Transverse colon (tissue), 4 donors: Measurements from ENCODE around the gene LGALS9.
"Not testable (repeated sequence)": the region's sequence is repeated elsewhere in the genome, so short reads cannot be mapped to it uniquely, and the experiment has no call there.

ENCODE experiments used
- EP300 ChIP-seq: sonication (generic); formaldehyde crosslinking; IDR thresholded peaks from one replicate; pipeline ENCODE4 v1.6.1; 2017; ENCODE audit warnings: antibody characterized with exemption, low read depth
- POLR2A ChIP-seq: fragments of 450-650 bp; IDR thresholded peaks from one replicate; pipeline ENCODE4 v1.6.1; 2016; ENCODE audit warnings: antibody characterized with exemption, mild to moderate bottlenecking, moderate library complexity
- POLR2AphosphoS5 ChIP-seq, 3 donors: sonication (generic); formaldehyde crosslinking; IDR thresholded peaks; one replicate each; pipeline ENCODE4 v1.6.1; 2016; ENCODE audit warnings: antibody characterized with exemption in 3 of 3
- TF ChIP-seq, protein P1 (sequence below), 5 experiments: fragments of 200-600 bp in 3 of 5; fragments of 450-650 bp in 2 of 5; sonication (generic) in 3 of 5; IDR thresholded peaks; 1 replicate in 2 of 5; 2 replicates in 3 of 5; pipeline ENCODE4 v1.5.1; 2016 to 2017; ENCODE audit warnings: antibody characterized with exemption in 5 of 5, inconsistent platforms in 3 of 5, mild to moderate bottlenecking in 2 of 5, moderate library complexity in 1 of 5

DNA sequence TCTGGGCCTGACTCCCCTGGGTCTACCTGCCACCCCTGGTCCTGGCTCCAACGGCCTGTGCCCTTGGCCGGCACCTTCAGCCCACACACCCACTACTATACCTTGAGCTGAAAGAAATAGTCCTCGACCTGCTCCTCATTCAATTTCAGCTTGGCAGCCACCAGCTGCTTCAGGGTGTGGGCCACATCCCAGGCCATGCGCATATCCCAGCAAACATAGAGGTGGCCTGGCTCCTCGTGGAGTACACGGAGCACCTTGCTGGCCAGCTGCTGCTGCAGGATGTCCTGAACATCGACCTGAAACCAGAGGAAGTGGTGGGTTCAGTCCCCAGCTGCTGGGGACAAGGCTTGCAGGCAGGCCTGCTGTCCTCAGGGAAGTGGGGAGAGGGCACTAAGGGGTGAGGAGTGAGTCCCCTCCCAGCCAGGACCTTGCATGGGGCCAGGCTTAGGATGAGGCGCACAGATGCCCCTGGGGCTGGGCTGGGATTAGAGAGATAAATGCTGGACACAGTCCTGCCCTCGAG lies 22.5 kb downstream of the LGALS9 start:
- not testable (repeated sequence) for TF ChIP-seq POLR2A; EP300; POLR2AphosphoS5 (IDR thresholded peaks at IDR 0.05)
- TF ChIP-seq, protein P1, sequence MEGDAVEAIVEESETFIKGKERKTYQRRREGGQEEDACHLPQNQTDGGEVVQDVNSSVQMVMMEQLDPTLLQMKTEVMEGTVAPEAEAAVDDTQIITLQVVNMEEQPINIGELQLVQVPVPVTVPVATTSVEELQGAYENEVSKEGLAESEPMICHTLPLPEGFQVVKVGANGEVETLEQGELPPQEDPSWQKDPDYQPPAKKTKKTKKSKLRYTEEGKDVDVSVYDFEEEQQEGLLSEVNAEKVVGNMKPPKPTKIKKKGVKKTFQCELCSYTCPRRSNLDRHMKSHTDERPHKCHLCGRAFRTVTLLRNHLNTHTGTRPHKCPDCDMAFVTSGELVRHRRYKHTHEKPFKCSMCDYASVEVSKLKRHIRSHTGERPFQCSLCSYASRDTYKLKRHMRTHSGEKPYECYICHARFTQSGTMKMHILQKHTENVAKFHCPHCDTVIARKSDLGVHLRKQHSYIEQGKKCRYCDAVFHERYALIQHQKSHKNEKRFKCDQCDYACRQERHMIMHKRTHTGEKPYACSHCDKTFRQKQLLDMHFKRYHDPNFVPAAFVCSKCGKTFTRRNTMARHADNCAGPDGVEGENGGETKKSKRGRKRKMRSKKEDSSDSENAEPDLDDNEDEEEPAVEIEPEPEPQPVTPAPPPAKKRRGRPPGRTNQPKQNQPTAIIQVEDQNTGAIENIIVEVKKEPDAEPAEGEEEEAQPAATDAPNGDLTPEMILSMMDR (IDR thresholded peaks at IDR 0.05) = not testable (repeated sequence)
